Immature natural killer cell (primary cell): ENCODE results near the gene MCUB. TPM values are rescaled to one million over a fixed set of nuclear protein-coding genes. Genes with fewer than 3 reads are reported as not detected.
"Not testable (repeated sequence)": the region's sequence is repeated elsewhere in the genome, so short reads cannot be mapped to it uniquely, and the experiment has no call there.

Experiments
- DNase-seq, 3 donors: peaks; one replicate each; pipeline ENCODE4 v3.0.0; 2022; ENCODE audit warnings: mixed read lengths in 1 of 3
- H3K27ac Mint-ChIP-seq, 6 donors: one replicate each; pipeline ENCODE4 v1.8.0; 2020; ENCODE audit warnings: mixed read lengths in 6 of 6, mild to moderate bottlenecking in 5 of 6, inconsistent platforms in 4 of 6, moderate library complexity in 3 of 6
- H3K27me3 Mint-ChIP-seq, 3 donors: one replicate each; pipeline ENCODE4 v1.8.0; 2020 to 2021; ENCODE audit warnings: low read depth in 3 of 3, mild to moderate bottlenecking in 3 of 3, mixed read lengths in 3 of 3, moderate library complexity in 3 of 3, inconsistent platforms in 1 of 3
- H3K36me3 Mint-ChIP-seq, 3 donors: one replicate each; pipeline ENCODE4 v1.8.0; 2020; ENCODE audit warnings: mixed read lengths in 3 of 3, inconsistent platforms in 2 of 3, mild to moderate bottlenecking in 2 of 3
- H3K4me1 Mint-ChIP-seq, 2 donors: one replicate each; pipeline ENCODE4 v1.8.0; 2020; ENCODE audit warnings: inconsistent platforms in 2 of 2, mild to moderate bottlenecking in 2 of 2, mixed read lengths in 2 of 2, moderate library complexity in 1 of 2
- H3K4me3 Mint-ChIP-seq, 5 donors: one replicate each; pipeline ENCODE4 v1.8.0; 2020; ENCODE audit warnings: mild to moderate bottlenecking in 5 of 5, mixed read lengths in 5 of 5, inconsistent platforms in 3 of 5, moderate library complexity in 3 of 5
- H3K9me3 Mint-ChIP-seq, 6 donors: one replicate each; pipeline ENCODE4 v1.8.0; 2020; ENCODE audit warnings: mild to moderate bottlenecking in 6 of 6, mixed read lengths in 6 of 6, inconsistent platforms in 4 of 6, moderate library complexity in 3 of 6
- polyA plus RNA-seq, 3 donors: library from polyadenylated mRNA; unstranded; fragments of 300-500 nt; fragmentation: Illumina TruSeq; gene quantifications; one replicate each; pipeline ENCODE4 v1.2.3, GENCODE V29; 2021

The MCUB gene
- polyA plus RNA-seq, 3 donors from 2014 or later, result 50.9 to 94.2 (median 93.7) TPM

DNA sequence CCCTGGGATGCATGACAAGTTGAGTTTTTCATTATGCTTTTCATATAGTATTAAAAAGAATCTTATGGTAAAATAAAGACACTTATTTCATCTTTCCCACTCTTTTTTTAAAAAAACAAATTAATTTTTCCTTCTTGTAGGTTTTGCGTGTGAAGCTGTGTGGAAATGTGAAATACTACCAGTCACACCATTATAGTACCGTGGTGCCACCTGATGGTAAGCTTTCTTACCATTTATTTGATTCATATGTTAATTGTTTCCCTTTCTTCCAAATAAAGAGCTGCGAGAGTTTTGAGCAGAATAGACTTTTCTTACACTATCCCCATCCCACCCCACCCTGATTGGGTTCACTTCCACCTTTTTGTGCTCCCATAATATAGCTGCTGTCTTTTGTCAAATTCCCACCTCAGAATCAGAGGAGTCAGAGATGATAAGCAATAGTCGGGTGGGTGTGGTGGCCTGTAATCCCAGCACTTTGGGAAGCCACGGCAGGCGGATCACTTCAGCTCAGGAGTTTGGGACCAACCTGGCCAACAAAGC lies 98.9 kb downstream of the MCUB start:
- DNase-seq, result no peak
- no peak overlapping the region for H3K27ac Mint-ChIP-seq
- H3K4me3 Mint-ChIP-seq, result no peak overlapping the region
- no peaks in the 10 kb centered on the region for H3K36me3 Mint-ChIP-seq
- no peaks in the 10 kb centered on the region for H3K9me3 Mint-ChIP-seq
- H3K27me3 Mint-ChIP-seq, result no peaks in the 10 kb centered on the region
- peaks cover 5 to 10% of the 10 kb centered on the region in 2 donors for H3K4me1 Mint-ChIP-seq

DNA sequence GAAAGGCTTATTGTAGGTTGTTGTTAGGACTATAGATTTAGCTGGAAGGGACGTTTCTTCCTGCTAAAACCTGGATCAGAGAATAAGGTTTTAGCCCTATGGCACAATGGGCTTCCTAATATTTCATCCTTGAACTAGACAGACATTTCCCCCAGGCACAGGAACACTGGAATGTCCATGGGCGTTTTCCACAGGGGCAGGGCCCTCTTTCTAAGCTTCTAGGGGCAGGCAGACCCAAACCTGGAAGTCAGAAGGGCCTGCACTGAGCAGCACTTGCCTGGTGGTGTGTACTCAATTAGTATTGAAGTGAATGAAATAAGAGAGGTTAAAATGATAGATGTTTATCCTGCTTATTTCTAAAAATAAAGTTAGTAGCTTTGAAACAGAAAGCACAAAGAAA lies 102.1 kb downstream of the MCUB start:
- Mint-ChIP-seq H3K4me3 (no peak overlapping the region), H3K4me1 (peaks cover 2 to 7% of the 10 kb centered on the region in 2 donors), H3K27ac (peak overlapping the region in 1 of 6 donors; percentile 21)

DNA sequence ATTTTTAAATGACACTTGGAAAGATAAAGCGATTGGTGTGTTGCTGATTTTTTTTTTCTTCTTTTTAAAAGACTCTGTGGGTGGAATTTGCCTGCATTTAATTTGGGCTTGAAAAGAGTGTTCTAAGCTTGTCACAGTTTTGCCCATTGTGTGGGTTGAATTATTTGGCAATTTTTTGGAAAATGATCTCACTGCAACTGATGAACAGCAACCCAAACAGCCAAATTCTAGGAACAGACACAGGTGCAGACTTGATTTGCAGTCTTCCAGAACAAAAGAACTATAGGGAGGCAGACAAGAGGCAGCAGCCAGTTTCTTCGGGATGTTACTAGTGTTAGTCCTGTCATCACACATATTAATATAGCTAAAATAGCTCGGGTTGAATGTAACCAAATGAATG lies 102.7 kb downstream of the MCUB start:
- no peak overlapping the region for H3K27ac Mint-ChIP-seq
- DNase-seq, result no peak
- no peaks in the 10 kb centered on the region for H3K36me3 Mint-ChIP-seq
- H3K27me3 Mint-ChIP-seq, result no peaks in the 10 kb centered on the region
- no peak overlapping the region for H3K4me3 Mint-ChIP-seq
- no peaks in the 10 kb centered on the region for H3K9me3 Mint-ChIP-seq
- H3K4me1 Mint-ChIP-seq, result peaks cover 0 to 10% of the 10 kb centered on the region in 2 donors

More for the DNA sequence above, 102.1 kb downstream of the MCUB start:
- H3K9me3 Mint-ChIP-seq, result no peaks in the 10 kb centered on the region
- H3K27me3 Mint-ChIP-seq, result no peaks in the 10 kb centered on the region
- H3K36me3 Mint-ChIP-seq, result no peaks in the 10 kb centered on the region
- DNase-seq, result no peak

DNA sequence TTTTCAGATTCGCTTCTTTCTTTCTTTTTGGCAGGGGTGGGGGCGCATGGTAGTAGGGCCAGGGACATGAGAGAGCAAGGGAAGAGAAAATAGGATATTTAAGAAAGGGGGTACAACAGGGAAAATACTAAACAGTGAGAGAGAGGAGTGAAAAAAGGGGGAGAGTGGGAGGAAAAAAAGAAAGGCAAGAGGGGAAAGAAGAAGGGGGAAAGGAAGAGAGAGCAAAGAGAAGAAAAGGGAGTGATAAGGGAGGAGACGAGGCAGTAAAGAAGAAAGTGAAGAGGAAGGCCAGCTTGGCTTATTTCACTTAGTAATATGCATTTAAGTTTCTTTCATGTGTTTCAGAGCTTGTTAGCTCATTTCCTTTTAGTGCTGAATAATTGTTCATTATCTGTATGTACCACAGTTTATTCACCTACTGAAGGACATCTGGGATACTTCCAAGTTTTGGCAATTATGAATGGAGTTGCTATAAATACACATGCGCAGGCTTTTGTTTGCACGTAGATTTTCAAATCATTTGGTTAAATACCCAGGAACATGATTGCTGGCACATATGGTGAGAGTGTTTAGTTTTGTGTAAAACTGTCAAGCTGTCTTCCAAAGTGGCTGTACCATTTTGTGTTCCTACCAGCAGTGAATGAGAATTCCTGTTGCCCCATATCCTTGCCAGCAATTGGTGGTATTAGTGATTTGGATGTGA lies 105.9 kb downstream of the MCUB start:
- peaks cover 3 to 10% of the 10 kb centered on the region in 2 donors for H3K4me1 Mint-ChIP-seq
- H3K4me3 Mint-ChIP-seq, result no peak overlapping the region
- H3K27ac Mint-ChIP-seq, result no peak overlapping the region
- H3K36me3 Mint-ChIP-seq, result peaks cover 0 to 4% (median 0%) of the 10 kb centered on the region in 3 donors
- H3K9me3 Mint-ChIP-seq, result peaks cover 0 to under 1% (median 0%) of the 10 kb centered on the region in 6 donors
- no peaks in the 10 kb centered on the region for H3K27me3 Mint-ChIP-seq
- no peak for DNase-seq

DNA sequence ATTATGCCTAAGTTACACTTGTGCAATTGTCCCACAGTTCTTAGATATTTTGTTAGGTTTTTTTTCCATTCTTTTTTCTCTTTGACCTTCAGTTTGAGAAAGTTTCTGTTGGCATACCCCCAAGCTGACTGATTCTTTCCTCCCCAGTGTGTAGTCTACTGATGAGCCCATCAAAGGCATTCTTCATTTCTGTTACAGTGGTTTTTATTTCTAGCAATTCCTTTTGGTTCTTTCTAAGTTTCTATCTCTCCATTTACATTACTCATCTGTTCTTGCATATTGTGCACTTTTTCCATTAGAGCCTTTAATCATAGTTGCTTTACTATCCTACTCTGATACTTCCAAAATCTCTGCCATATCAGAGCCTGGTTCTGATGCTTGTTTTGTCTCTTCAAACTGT lies 111.3 kb downstream of the MCUB start:
- Mint-ChIP-seq H3K9me3 (peaks cover 0 to 8% (median 1%) of the 10 kb centered on the region in 6 donors), H3K36me3 (peaks cover 7 to 11% (median 9%) of the 10 kb centered on the region in 3 donors), H3K4me3 (no peak overlapping the region), H3K27ac (no peak overlapping the region), H3K27me3 (no peaks in the 10 kb centered on the region), H3K4me1 (peaks cover 6 to 16% of the 10 kb centered on the region in 2 donors)
- DNase-seq, result no peak

DNA sequence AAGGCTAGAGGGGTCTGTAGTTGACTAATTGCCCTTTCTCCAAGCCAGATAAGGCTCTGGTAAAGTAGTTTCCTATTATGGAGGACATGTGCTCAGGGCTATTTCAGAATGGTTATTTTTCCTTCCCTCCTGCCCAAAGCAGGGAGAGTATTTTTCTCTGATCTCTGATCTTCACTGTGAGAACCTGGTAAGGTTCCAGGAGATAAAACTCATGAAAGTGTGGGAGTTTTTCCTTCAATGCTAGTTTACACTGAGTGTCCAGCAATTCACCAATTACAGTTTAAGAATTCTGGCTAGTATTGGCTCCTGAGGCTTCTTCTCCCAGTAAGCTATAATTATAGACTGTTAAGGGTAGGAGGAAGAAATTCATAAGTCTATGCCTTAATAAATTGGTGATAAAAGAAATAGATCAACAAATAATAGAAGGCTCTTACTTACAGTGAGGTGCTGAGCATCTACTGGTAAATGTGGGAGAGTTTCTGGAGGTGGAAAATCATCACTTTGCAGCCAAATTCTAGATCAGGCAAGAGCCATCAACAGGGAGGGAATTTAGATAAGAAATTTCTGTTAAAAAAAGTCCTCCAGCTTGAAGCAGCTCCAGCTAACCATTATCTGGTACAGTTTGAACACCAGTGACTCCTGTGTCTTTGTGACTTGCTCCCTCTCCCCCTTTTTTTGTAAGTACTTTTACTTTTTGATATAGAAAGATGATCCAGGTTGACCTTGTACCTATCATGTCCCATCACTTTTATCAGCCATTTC lies 112.3 kb downstream of the MCUB start:
- peaks cover 0 to 8% (median 1%) of the 10 kb centered on the region in 6 donors for H3K9me3 Mint-ChIP-seq
- H3K27me3 Mint-ChIP-seq, result no peaks in the 10 kb centered on the region
- no peak overlapping the region for H3K4me3 Mint-ChIP-seq
- H3K36me3 Mint-ChIP-seq, result peaks cover 9 to 13% (median 11%) of the 10 kb centered on the region in 3 donors
- no peak for DNase-seq
- no peak overlapping the region for H3K27ac Mint-ChIP-seq
- peaks cover 6% of the 10 kb centered on the region in 2 donors for H3K4me1 Mint-ChIP-seq

DNA sequence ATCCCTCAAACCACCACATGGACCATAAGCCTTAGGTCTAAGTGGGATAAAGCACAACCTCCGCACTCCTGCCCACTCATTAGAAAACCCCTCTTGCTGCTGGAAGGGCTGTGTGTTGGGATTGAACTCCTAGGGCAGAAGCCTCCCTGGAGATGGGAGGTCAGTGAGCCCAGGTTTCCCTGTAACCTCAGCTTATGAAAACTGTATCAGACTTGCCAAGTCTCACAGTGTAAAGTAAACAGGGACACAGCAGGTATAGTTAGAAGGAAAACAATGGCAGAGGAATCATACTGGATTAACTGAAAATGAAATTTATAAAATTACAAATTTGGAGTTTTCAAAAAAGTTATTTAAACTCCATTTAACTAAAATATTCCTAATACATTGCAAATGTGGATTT lies 113.3 kb downstream of the MCUB start:
- no peak for DNase-seq
- Mint-ChIP-seq H3K36me3 (peaks cover 9 to 14% (median 11%) of the 10 kb centered on the region in 3 donors), H3K9me3 (peaks cover 0 to 8% (median 1%) of the 10 kb centered on the region in 6 donors), H3K27ac (no peak overlapping the region), H3K27me3 (no peaks in the 10 kb centered on the region), H3K4me3 (no peak overlapping the region), H3K4me1 (peaks cover 6% of the 10 kb centered on the region in 2 donors)

DNA sequence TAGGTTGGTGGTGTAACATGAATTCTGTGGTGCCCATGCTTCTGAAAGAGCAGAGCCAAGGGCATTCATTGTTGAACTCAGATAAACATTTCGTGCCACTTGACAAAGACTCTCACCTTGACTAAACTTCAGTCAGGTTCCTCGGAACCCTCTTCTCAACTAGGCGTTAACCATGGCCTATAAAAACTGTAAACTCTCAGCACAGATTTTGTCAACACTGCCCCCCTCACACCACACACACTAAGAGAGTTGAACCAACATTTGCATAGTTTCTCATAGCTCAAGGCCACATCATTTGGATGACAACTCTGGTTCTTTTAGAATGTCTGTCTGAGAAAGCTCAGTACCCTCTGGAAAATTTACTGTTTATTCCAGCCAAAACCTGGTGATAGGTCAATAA lies 115.1 kb downstream of the MCUB start:
- no peak overlapping the region for H3K4me3 Mint-ChIP-seq
- H3K27ac Mint-ChIP-seq, result peak overlapping the region in 1 of 6 donors; percentile 25
- H3K27me3 Mint-ChIP-seq, result no peaks in the 10 kb centered on the region
- H3K9me3 Mint-ChIP-seq, result peaks cover 0 to 8% (median 1%) of the 10 kb centered on the region in 6 donors
- peaks cover 9 to 12% (median 12%) of the 10 kb centered on the region in 3 donors for H3K36me3 Mint-ChIP-seq
- H3K4me1 Mint-ChIP-seq, result peaks cover 3 to 6% of the 10 kb centered on the region in 2 donors
- no peak for DNase-seq

DNA sequence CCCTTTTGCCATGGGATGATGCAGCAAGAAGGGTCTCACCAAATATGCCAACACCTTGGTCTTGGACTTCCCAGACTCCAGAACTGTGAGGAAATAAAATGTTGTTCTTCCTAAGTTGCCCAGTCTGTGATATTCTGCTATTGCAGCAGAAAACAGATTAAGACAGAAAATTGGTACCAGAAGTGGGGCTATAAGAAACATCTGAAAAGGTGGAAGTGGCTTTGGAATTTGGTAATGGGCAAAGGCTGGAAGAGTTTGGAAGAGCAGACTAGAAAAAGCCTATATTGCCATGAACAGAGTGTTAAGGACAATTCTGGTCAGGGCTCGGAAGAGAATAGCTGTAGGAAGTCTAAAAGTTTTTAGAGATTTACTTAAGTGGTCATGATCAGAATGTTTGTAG lies 115.8 kb downstream of the MCUB start:
- Mint-ChIP-seq H3K4me3 (no peak overlapping the region), H3K27ac (no peak overlapping the region), H3K4me1 (peaks cover 3 to 6% of the 10 kb centered on the region in 2 donors), H3K9me3 (peaks cover 0 to 8% (median 1%) of the 10 kb centered on the region in 6 donors), H3K27me3 (no peaks in the 10 kb centered on the region), H3K36me3 (peaks cover 9 to 16% (median 15%) of the 10 kb centered on the region in 3 donors)
- no peak for DNase-seq

DNA sequence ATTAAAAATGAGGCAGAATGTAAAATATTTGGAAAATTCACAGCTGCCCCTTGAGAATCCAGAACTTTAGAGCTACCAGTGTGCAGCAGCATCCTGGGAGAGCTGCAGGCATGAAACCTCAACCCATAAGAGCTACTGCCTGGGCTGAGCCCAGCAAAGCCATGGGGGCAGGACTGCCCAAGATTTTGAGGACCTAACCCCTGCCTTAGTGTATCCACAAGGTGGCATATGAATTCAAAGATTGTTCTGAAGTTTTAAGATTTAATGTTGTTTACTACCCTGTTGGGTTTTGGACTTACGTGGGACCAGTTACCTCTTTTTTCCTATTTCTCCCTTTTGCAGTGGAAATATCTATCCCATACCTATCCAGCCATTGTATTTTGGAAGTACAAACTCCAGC lies 116.8 kb downstream of the MCUB start:
- Mint-ChIP-seq H3K36me3 (peaks cover 1 to 8% (median 8%) of the 10 kb centered on the region in 3 donors), H3K27me3 (no peaks in the 10 kb centered on the region), H3K9me3 (no peaks in the 10 kb centered on the region), H3K4me1 (peaks cover 3 to 6% of the 10 kb centered on the region in 2 donors), H3K27ac (no peak overlapping the region), H3K4me3 (no peak overlapping the region)
- no peak for DNase-seq

DNA sequence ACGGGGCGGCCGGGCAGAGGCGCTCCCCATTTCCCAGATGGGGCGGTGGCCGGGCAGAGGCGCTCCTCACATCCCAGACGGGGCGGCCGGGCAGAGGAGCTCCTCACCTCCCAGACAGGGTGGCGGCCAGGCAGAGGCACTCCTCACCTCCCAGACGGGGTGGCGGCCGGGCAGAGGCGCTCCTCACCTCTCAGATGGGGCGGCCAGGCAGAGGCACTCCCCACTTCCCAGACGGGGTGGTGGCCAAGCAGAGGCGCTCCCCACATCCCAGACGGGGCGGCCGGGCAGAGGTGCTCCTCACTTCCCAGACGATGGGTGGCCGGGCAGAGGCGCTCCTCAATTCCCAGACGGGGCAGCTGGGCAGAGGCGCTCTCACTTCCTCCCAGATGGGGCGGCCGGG lies 118.4 kb downstream of the MCUB start:
- DNase-seq, H3K36me3 Mint-ChIP-seq, H3K4me3 Mint-ChIP-seq, H3K27ac Mint-ChIP-seq, H3K9me3 Mint-ChIP-seq, H3K4me1 Mint-ChIP-seq, H3K27me3 Mint-ChIP-seq: not testable (repeated sequence)

DNA sequence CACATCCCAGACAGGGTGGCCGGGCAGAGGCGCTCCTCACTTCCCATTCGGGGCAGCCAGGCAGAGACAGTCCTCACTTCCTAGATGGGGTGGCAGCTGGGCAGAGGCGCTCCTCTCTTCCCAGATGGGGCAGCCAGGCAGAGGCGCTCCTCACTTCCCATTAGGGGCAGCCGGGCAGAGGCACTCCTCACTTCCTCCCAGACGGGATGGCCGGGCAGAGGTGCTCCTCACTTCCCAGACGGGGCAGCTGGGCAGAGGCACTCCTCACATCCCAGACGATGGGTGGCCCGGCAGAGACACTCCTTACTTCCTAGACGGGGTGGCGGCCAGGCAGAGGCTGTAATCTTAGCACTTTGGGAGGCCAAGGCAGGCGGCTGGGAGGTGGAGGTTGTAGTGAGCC lies 118.9 kb downstream of the MCUB start:
- not testable (repeated sequence) for H3K27ac Mint-ChIP-seq, H3K4me1 Mint-ChIP-seq

DNA sequence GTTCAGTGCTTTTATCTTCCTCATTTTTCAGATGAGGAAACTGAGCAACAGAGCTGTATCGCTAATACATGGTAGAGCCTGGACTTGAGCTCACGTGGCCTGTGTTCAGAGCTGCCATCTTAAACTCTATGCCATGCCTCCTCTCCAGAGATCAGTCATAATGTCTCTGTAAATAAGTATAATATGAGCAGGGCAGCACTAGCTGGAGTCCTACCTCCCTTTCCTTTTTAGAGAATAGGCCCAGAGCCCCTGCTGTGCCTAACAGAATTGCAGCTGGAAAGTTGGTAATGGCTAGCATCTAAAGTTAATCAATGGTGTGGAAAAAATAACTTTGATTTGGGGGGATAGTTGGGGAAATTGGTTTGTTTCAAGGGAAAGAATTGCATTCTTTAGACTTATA lies 122.8 kb downstream of the MCUB start:
- Mint-ChIP-seq H3K4me3 (no peak overlapping the region), H3K36me3 (peaks cover 13 to 22% (median 18%) of the 10 kb centered on the region in 3 donors), H3K27ac (peak overlapping the region in 1 of 6 donors; percentile 34), H3K27me3 (peaks cover 0 to 2% (median 0%) of the 10 kb centered on the region in 3 donors), H3K9me3 (no peaks in the 10 kb centered on the region), H3K4me1 (no peaks in the 10 kb centered on the region)
- DNase-seq, result no peak

More for the DNA sequence above, 118.9 kb downstream of the MCUB start:
- H3K4me3 Mint-ChIP-seq, H3K27me3 Mint-ChIP-seq, H3K9me3 Mint-ChIP-seq, DNase-seq: not testable (repeated sequence)
- peaks cover 0 to 12% (median 8%) of the 10 kb centered on the region in 3 donors for H3K36me3 Mint-ChIP-seq
